K562 (cell line): ENCODE data around the gene ZDHHC12. TPM values are rescaled to one million over a fixed set of nuclear protein-coding genes. Genes with fewer than 3 reads are reported as not detected.
A peak's percentile ranks its signal among the peaks of the same experiment; 100 is the strongest.

Experiments used
- ARID3B ChIP-seq: fragments of 250-450 bp; sonication (Bioruptor Pico); IDR thresholded peaks from 2 replicates; pipeline ENCODE4 v1.4.0; 2020; ENCODE audit warnings: borderline replicate concordance
- CBX8 ChIP-seq: fragments of 200-600 bp; sonication (generic); IDR thresholded peaks from 2 replicates; pipeline ENCODE4 v1.6.1; 2012; ENCODE audit warnings: borderline replicate concordance, mixed run types, low read depth, mild to moderate bottlenecking, moderate library complexity, mixed read lengths, low read length, control low read depth, inconsistent platforms; ENCODE audit not compliant: poor library complexity, severe bottlenecking; ENCODE audit errors: extremely low read depth
- CHCHD3 ChIP-seq: fragments of 250-450 bp; sonication (Bioruptor Pico); IDR thresholded peaks from 2 replicates; pipeline ENCODE4 v2.1.2; 2022; ENCODE audit warnings: mild to moderate bottlenecking
- DMBX1 ChIP-seq: fragments of 250-450 bp; sonication (Bioruptor Pico); IDR thresholded peaks from 2 replicates; pipeline ENCODE4 v1.8.0; 2022; ENCODE audit warnings: inconsistent platforms, mild to moderate bottlenecking, moderate library complexity, borderline replicate concordance
- EP400 ChIP-seq: fragments of 450-650 bp; IDR thresholded peaks from 2 replicates; pipeline ENCODE4 v1.6.1; 2017; ENCODE audit warnings: antibody characterized with exemption, mild to moderate bottlenecking, moderate library complexity
- FOXP4 ChIP-seq: sonication (generic); formaldehyde crosslinking; IDR thresholded peaks from 2 replicates; pipeline ENCODE4 v1.8.0; 2022; ENCODE audit warnings: mild to moderate bottlenecking, missing genetic modification reagents, borderline replicate concordance
- GABPA ChIP-seq: fragments of 200-800 bp; sonication (Bioruptor generic); conservative IDR thresholded peaks from 2 replicates; pipeline ENCODE4 v1.6.1; 2016; ENCODE audit warnings: low read depth, missing genetic modification characterization, missing compliant biosample characterization
- KLF16 ChIP-seq: IDR thresholded peaks from 2 replicates; pipeline ENCODE4 v1.6.1; 2016; ENCODE audit warnings: antibody characterized with exemption
- NR4A1 ChIP-seq, 2 experiments: fragments of 250-450 bp in 1 of 2; fragments of 450-650 bp in 1 of 2; sonication (Bioruptor Pico) in 1 of 2; IDR thresholded peaks; 2 replicates each; pipeline versions ENCODE4 v1.4.0 to v1.6.1; 2016 to 2020; ENCODE audit warnings: mild to moderate bottlenecking in 2 of 2, missing compliant biosample characterization in 1 of 2, missing genetic modification characterization in 1 of 2, moderate library complexity in 1 of 2
- PHTF2 ChIP-seq: fragments of 250-450 bp; sonication (Bioruptor Pico); IDR thresholded peaks from 2 replicates; pipeline ENCODE4 v1.5.0; 2021; ENCODE audit warnings: mild to moderate bottlenecking
- TAL1 ChIP-seq: fragments of 450-650 bp; IDR thresholded peaks from 2 replicates; pipeline ENCODE4 v1.6.1; 2016; ENCODE audit warnings: mild to moderate bottlenecking
- ZBTB26 ChIP-seq: fragments of 450-650 bp; formaldehyde crosslinking; IDR thresholded peaks from 2 replicates; pipeline ENCODE4 v1.4.0; 2022; ENCODE audit warnings: missing genetic modification characterization
- ZNF134 ChIP-seq: fragments of 250-450 bp; sonication (Bioruptor Pico); conservative IDR thresholded peaks from 2 replicates; pipeline ENCODE4 v1.4.0; 2020
- ZNF609 ChIP-seq: sonication (generic); formaldehyde crosslinking; IDR thresholded peaks from 2 replicates; pipeline ENCODE4 v1.8.1; 2023; ENCODE audit warnings: missing genetic modification reagents, mild to moderate bottlenecking, borderline replicate concordance
- polyA plus RNA-seq, 8 experiments: library from polyadenylated mRNA; depleted of rRNA in 4 of 8; stranded (reverse) in 5 of 8; unstranded in 3 of 8; fragments of >200 nt; fragmentation: Nextera tagmentation in 2 of 8; fragmentation: Illumina TruSeq in 1 of 8; extraction: Ambion mirVana in 2 of 8; extraction: Trizol in 1 of 8; gene quantifications; 2 replicates each; pipeline versions ENCODE4 v1.2.1 to v1.2.3, GENCODE V29; 2011 to 2014; ENCODE audit warnings: inconsistent platforms in 1 of 8, missing spikeins in 1 of 8
- total RNA-seq, 7 experiments: library from RNA; depleted of rRNA in 6 of 7; stranded (reverse); fragments of >200 nt in 6 of 7; fragmentation: Illumina TruSeq in 2 of 7; extraction: Trizol in 2 of 7; gene quantifications; 2 replicates each; pipeline versions ENCODE4 v1.2.1 to v1.2.3, GENCODE V29; 2011 to 2021; ENCODE audit warnings: low replicate concordance in 1 of 7

ZDHHC12 gene
- total and polyA plus RNA-seq, 9 of the 15 experiments (the other 6 are each of a cell fraction or from before 2014, with no cell fraction given) = 0.21 to 38.0 (median 13.8) TPM

GRCh38 chr9:128689820-128690683 is 33.9 kb downstream of the ZDHHC12 start (continued):
- no peak for TF ChIP-seq EP400
- TF ChIP-seq ZBTB26 (CRISPR knock-in tag) = no peak
- no peak for TF ChIP-seq TAL1
- TF ChIP-seq FOXP4 (CRISPR knock-in tag) = no peak
- TF ChIP-seq PHTF2 = no peak
- no peak for TF ChIP-seq ZNF134
- no peak for TF ChIP-seq CHCHD3 (CRISPR knock-in tag)
- no peak for TF ChIP-seq ZNF609 (CRISPR knock-in tag)
- no peak for TF ChIP-seq CBX8
- no peak for TF ChIP-seq DMBX1
- TF ChIP-seq NR4A1 (CRISPR knock-in tag; IDR thresholded peaks at IDR 0.05) = 0 out of 2 replicates have a peak, but pooled peaks have one; percentile 15
- 0 out of 2 replicates have a peak, but pooled peaks have one; percentile 24 for TF ChIP-seq NR4A1 (tag; IDR thresholded peaks at IDR 0.05)
- no peak for TF ChIP-seq GABPA
- no peak for TF ChIP-seq ARID3B (CRISPR knock-in tag)
- no peak for TF ChIP-seq KLF16
